HepG2 (cell line): ENCODE measurements around the gene ACOT13. TPM values are rescaled to one million over a fixed set of nuclear protein-coding genes. Genes with fewer than 3 reads are reported as not detected.

ENCODE experiments used
- CENPT ChIP-seq: sonication (generic); formaldehyde crosslinking; IDR thresholded peaks from 2 replicates; pipeline ENCODE4 v1.8.0; 2022; ENCODE audit warnings: low read depth, mild to moderate bottlenecking, moderate library complexity, missing genetic modification reagents
- DMAP1 ChIP-seq: IDR thresholded peaks from 2 replicates; pipeline ENCODE4 v1.6.1; 2016
- EP300 ChIP-seq, 3 experiments: sonication (generic) in 1 of 3; formaldehyde crosslinking in 1 of 3; IDR thresholded peaks; 2 replicates each; pipeline versions ENCODE4 v1.5.1 to v1.6.1; 2011 to 2020; ENCODE audit warnings: low read depth in 2 of 3, low read length in 2 of 3, borderline replicate concordance in 1 of 3, improper control_type of control experiment in 1 of 3, mild to moderate bottlenecking in 1 of 3, missing genetic modification reagents in 1 of 3, moderate library complexity in 1 of 3
- KDM6A ChIP-seq: IDR thresholded peaks from 2 replicates; pipeline ENCODE4 v1.6.1; 2016; ENCODE audit warnings: low read depth
- PHF21A ChIP-seq: sonication (generic); formaldehyde crosslinking; IDR thresholded peaks from 2 replicates; pipeline ENCODE4 v1.5.0; 2020; ENCODE audit warnings: mild to moderate bottlenecking, missing genetic modification reagents
- RFXANK ChIP-seq: IDR thresholded peaks from 2 replicates; pipeline ENCODE4 v1.6.1; 2016
- SMC3 ChIP-seq: IDR thresholded peaks from 2 replicates; pipeline ENCODE4 v1.6.1; 2011; ENCODE audit warnings: low read length, improper control_type of control experiment
- TCF12 ChIP-seq, 2 experiments: fragments of 450-650 bp in 1 of 2; sonication (generic) in 1 of 2; formaldehyde crosslinking in 1 of 2; IDR thresholded peaks; 2 replicates each; pipeline versions ENCODE4 v1.6.1 to v1.8.0; 2017 to 2022; ENCODE audit warnings: antibody characterized with exemption in 1 of 2, mild to moderate bottlenecking in 1 of 2, missing genetic modification reagents in 1 of 2, moderate library complexity in 1 of 2
- TCF7 ChIP-seq: sonication (generic); IDR thresholded peaks from 2 replicates; pipeline ENCODE4 v1.6.1; 2016; ENCODE audit warnings: antibody characterized with exemption, low read depth
- TFAP4 ChIP-seq: sonication (generic); IDR thresholded peaks from 2 replicates; pipeline ENCODE4 v1.6.1; 2016; ENCODE audit warnings: low read depth, borderline replicate concordance
- ZBTB3 ChIP-seq: sonication (generic); formaldehyde crosslinking; IDR thresholded peaks from 2 replicates; pipeline ENCODE4 v1.4.0; 2020; ENCODE audit warnings: low read depth, mild to moderate bottlenecking, moderate library complexity, missing genetic modification reagents, borderline replicate concordance
- ZNF318 ChIP-seq: sonication (generic); formaldehyde crosslinking; IDR thresholded peaks from 2 replicates; pipeline ENCODE4 v1.4.0; 2020; ENCODE audit warnings: mild to moderate bottlenecking, missing genetic modification reagents
- ZNF512B ChIP-seq: sonication (generic); formaldehyde crosslinking; IDR thresholded peaks from 2 replicates; pipeline ENCODE4 v1.5.1; 2020; ENCODE audit warnings: missing genetic modification reagents, mild to moderate bottlenecking, borderline replicate concordance
- polyA plus RNA-seq, 8 experiments: library from polyadenylated mRNA; depleted of rRNA in 3 of 8; stranded (reverse) in 7 of 8; unstranded in 1 of 8; fragments of >200 nt; fragmentation: Illumina TruSeq in 4 of 8; extraction: Trizol in 4 of 8; gene quantifications; 2 replicates each; pipeline versions ENCODE4 v1.2.1 to v1.2.3, GENCODE V29; 2011 to 2016; ENCODE audit warnings: low read depth in 4 of 8, missing spikeins in 1 of 8, mixed read lengths in 1 of 8; ENCODE audit not compliant: insufficient read depth in 1 of 8
- total RNA-seq, 5 experiments: library from RNA; depleted of rRNA; stranded (reverse); fragments of >200 nt; fragmentation: Illumina TruSeq; extraction: Trizol; gene quantifications; 2 replicates each; pipeline ENCODE4 v1.2.3, GENCODE V29; 2016; ENCODE audit warnings: low read depth in 1 of 5
- TF ChIP-seq, protein P1 (sequence below): IDR thresholded peaks from 2 replicates; pipeline ENCODE4 v1.6.1; 2018; ENCODE audit warnings: missing genetic modification reagents, mild to moderate bottlenecking, missing compliant biosample characterization

The ACOT13 gene
- total and polyA plus RNA-seq, 2 of the 13 experiments (the other 11 are each of a cell fraction or from before 2014, with no cell fraction given), result 31.5 to 45.1 TPM

DNA sequence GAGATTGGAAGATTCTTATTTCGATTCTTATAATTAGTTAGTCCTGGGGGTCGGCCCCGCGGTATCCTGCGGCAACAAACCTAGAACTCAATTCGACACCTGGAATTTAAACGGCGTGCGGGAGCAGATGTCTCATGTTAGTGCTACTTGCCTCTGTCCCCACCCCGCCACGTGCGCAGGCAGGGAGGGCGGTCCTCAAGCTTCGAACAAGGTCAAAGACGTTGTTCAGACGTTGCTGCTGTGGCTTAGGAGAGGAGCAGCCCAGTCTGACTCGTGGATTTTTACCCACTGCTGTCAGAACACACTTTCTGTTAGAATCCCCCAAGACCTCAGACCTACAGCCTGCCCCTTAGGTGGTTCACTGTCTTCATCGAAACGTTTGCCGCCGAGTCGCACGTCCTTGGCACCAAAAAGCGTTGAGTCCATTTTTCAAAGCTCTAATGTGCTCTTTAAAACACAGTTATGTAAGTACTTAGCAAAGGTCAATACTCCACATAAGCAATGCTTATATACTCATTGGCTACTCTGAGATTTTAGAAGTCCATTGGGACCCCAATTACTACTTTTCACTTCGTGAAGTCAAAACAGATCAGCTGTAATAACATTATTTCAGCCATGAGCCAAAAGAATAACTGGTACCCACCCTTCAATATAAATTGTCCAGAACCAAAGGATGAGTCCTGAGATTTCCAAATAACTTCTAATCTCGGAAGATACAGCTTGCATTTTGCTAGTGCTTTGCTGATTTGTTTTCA, 54.8 kb downstream of the ACOT13 start (continued):
- no peak for TF ChIP-seq CENPT
- 0 out of 2 replicates have a peak, but pooled peaks have one; percentile 22 for TF ChIP-seq KDM6A (CRISPR knock-in tag)
- TF ChIP-seq SMC3, result 0 out of 2 replicates have a peak, but pooled peaks have one; percentile 4
- TF ChIP-seq PHF21A, result peak; percentile 94
- no peak for TF ChIP-seq RFXANK (CRISPR knock-in tag)
- TF ChIP-seq TFAP4, result no peak
- TF ChIP-seq, protein P1, sequence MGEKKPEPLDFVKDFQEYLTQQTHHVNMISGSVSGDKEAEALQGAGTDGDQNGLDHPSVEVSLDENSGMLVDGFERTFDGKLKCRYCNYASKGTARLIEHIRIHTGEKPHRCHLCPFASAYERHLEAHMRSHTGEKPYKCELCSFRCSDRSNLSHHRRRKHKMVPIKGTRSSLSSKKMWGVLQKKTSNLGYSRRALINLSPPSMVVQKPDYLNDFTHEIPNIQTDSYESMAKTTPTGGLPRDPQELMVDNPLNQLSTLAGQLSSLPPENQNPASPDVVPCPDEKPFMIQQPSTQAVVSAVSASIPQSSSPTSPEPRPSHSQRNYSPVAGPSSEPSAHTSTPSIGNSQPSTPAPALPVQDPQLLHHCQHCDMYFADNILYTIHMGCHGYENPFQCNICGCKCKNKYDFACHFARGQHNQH (CRISPR knock-in tag), result peak; percentile 75; the same call in 1 of the 2 replicates
- no peak for TF ChIP-seq TCF12 (IDR thresholded peaks at IDR 0.05)
- TF ChIP-seq TCF12 (CRISPR knock-in tag; IDR thresholded peaks at IDR 0.05), result peak; percentile 47; the same call in 1 of the 2 replicates
- peak; percentile 100 for TF ChIP-seq DMAP1 (CRISPR knock-in tag)
- TF ChIP-seq EP300 (IDR thresholded peaks at IDR 0.05; ENCODE audit: low read depth in 2 of 2, low read length in 2 of 2), result peak in 1 of 2 experiments; percentile 4; a peak in 1 of 4 replicates
- 0 out of 2 replicates have a peak, but pooled peaks have one; percentile 55 for TF ChIP-seq EP300 (CRISPR knock-in tag; IDR thresholded peaks at IDR 0.05; ENCODE audit: borderline replicate concordance)
- peak; percentile 79; the same call in 1 of the 2 replicates for TF ChIP-seq ZNF318 (CRISPR knock-in tag)
- TF ChIP-seq ZNF512B, result no peak; the same call in 1 of the 2 replicates
- TF ChIP-seq TCF7, result no peak
- TF ChIP-seq ZBTB3 (CRISPR knock-in tag), result no peak
